A549 (cell line): Measurements from ENCODE around the gene CIDEB. TPM values are rescaled to one million over a fixed set of nuclear protein-coding genes. Genes with fewer than 3 reads are reported as not detected.

Source experiments
- CBX8 ChIP-seq: fragments of 200-600 bp; sonication (generic); IDR thresholded peaks from 2 replicates; pipeline ENCODE4 v1.6.1; 2016
- CEBPB ChIP-seq, 2 experiments: fragments of >200 bp in 1 of 2; sonication (Bioruptor Twin) in 1 of 2; formaldehyde crosslinking in 1 of 2; IDR thresholded peaks; 2 replicates each; pipeline ENCODE4 v1.6.1; 2012 to 2016
- EHF ChIP-seq: fragments of 250-450 bp; sonication (Bioruptor Pico); IDR thresholded peaks from 2 replicates; pipeline ENCODE4 v1.5.0; 2020; ENCODE audit warnings: mild to moderate bottlenecking
- FOSB ChIP-seq: fragments of 250-450 bp; sonication (Bioruptor Pico); IDR thresholded peaks from 2 replicates; pipeline ENCODE4 v1.5.0; 2020; ENCODE audit warnings: mild to moderate bottlenecking, moderate library complexity
- FOSL2 ChIP-seq, 2 experiments: fragments of 450-650 bp in 1 of 2; fragments of >200 bp in 1 of 2; sonication (Bioruptor Twin) in 1 of 2; formaldehyde crosslinking; IDR thresholded peaks; 2 replicates each; pipeline versions ENCODE4 v1.5.0 to v1.6.1; 2016 to 2020; ENCODE audit warnings: mild to moderate bottlenecking in 1 of 2, moderate library complexity in 1 of 2
- FOXS1 ChIP-seq: fragments of 250-450 bp; sonication (Bioruptor Pico); IDR thresholded peaks from 2 replicates; pipeline ENCODE4 v1.5.0; 2020; ENCODE audit warnings: mild to moderate bottlenecking, moderate library complexity
- GATA3 ChIP-seq: IDR thresholded peaks from 2 replicates; pipeline ENCODE4 v1.6.1; 2012; ENCODE audit warnings: borderline replicate concordance
- HDAC2 ChIP-seq: fragments of 200-600 bp; sonication (generic); IDR thresholded peaks from 2 replicates; pipeline ENCODE4 v1.6.1; 2016
- HEYL ChIP-seq: fragments of 250-450 bp; sonication (Bioruptor Pico); IDR thresholded peaks from 2 replicates; pipeline ENCODE4 v1.8.0; 2021; ENCODE audit warnings: mild to moderate bottlenecking, moderate library complexity
- HOXA7 ChIP-seq: fragments of 250-450 bp; sonication (Bioruptor Pico); IDR thresholded peaks from 2 replicates; pipeline ENCODE4 v1.5.0; 2020; ENCODE audit warnings: mild to moderate bottlenecking, moderate library complexity
- JUN ChIP-seq, 2 experiments: fragments of >200 bp; sonication (Bioruptor Twin); formaldehyde crosslinking; IDR thresholded peaks; 2 replicates in 1 of 2; 3 replicates in 1 of 2; pipeline ENCODE4 v1.6.1; 2016 to 2017
- JUNB ChIP-seq: fragments of >200 bp; sonication (Bioruptor Twin); formaldehyde crosslinking; IDR thresholded peaks from 2 replicates; pipeline ENCODE4 v1.6.1; 2016
- KDM1A ChIP-seq: fragments of 200-600 bp; sonication (generic); IDR thresholded peaks from 2 replicates; pipeline ENCODE4 v1.6.1; 2016; ENCODE audit warnings: low read depth, mild to moderate bottlenecking
- KDM5A ChIP-seq: fragments of 200-600 bp; sonication (generic); IDR thresholded peaks from 2 replicates; pipeline ENCODE4 v1.6.1; 2016; ENCODE audit warnings: antibody characterized with exemption, mild to moderate bottlenecking
- MAFK ChIP-seq: fragments of 450-650 bp; IDR thresholded peaks from 2 replicates; pipeline ENCODE4 v1.6.1; 2014; ENCODE audit not compliant: partially characterized antibody
- NPAS2 ChIP-seq: fragments of 250-450 bp; sonication (Bioruptor Pico); IDR thresholded peaks from 2 replicates; pipeline ENCODE4 v1.8.0; 2022; ENCODE audit warnings: mild to moderate bottlenecking, moderate library complexity, borderline replicate concordance
- POLR2A ChIP-seq: IDR thresholded peaks from 2 replicates; pipeline ENCODE4 v1.6.1; 2012; ENCODE audit warnings: mild to moderate bottlenecking, low read length
- POLR2AphosphoS2 ChIP-seq: conservative IDR thresholded peaks from 2 replicates; pipeline ENCODE4 v1.6.1; 2012; ENCODE audit warnings: low read length, improper control_type of control experiment, inconsistent platforms
- RAD21 ChIP-seq, 2 experiments: fragments of >200 bp in 1 of 2; sonication (Bioruptor Twin) in 1 of 2; formaldehyde crosslinking in 1 of 2; IDR thresholded peaks in 1 of 2; conservative IDR thresholded peaks in 1 of 2; 2 replicates in 1 of 2; 3 replicates in 1 of 2; pipeline ENCODE4 v1.6.1; 2012 to 2018; ENCODE audit warnings: inconsistent platforms in 1 of 2
- RCOR1 ChIP-seq: fragments of 150-350 bp; IDR thresholded peaks from 2 replicates; pipeline ENCODE4 v1.6.1; 2014; ENCODE audit warnings: antibody characterized with exemption, low read length, low read depth
- TP53 ChIP-seq: fragments of 250-450 bp; sonication (Bioruptor Pico); IDR thresholded peaks from 2 replicates; pipeline ENCODE4 v1.5.0; 2021; ENCODE audit warnings: mild to moderate bottlenecking, moderate library complexity
- polyA plus RNA-seq, 4 experiments: library from polyadenylated mRNA; depleted of rRNA in 3 of 4; stranded (reverse); fragments of >200 nt; fragmentation: RNase III in 1 of 4; extraction: RNeasy Plus Mini Kit Qiagen cat#74134 plus additional on column Dnase treatment in 1 of 4; gene quantifications; 2 replicates in 3 of 4; 3 replicates in 1 of 4; pipeline ENCODE4 v1.2.3, GENCODE V29; 2011 to 2017
- TF ChIP-seq, protein P1 (sequence below): IDR thresholded peaks from 2 replicates; pipeline ENCODE4 v1.6.1; 2012
- TF ChIP-seq, protein P2 (sequence below): IDR thresholded peaks from 2 replicates; pipeline ENCODE4 v1.6.1; 2012
- TF ChIP-seq, protein P3 (sequence below): fragments of 200-600 bp; sonication (generic); IDR thresholded peaks from 2 replicates; pipeline ENCODE4 v1.6.1; 2016; ENCODE audit warnings: antibody characterized with exemption, mild to moderate bottlenecking, moderate library complexity
- TF ChIP-seq, protein P4 (sequence below): fragments of 450-650 bp; IDR thresholded peaks from 2 replicates; pipeline ENCODE4 v1.6.1; 2014; ENCODE audit warnings: antibody characterized with exemption
- TF ChIP-seq, protein P5 (sequence below): fragments of >200 bp; sonication (Bioruptor Twin); formaldehyde crosslinking; IDR thresholded peaks from 3 replicates; pipeline ENCODE4 v1.6.1; 2016
- TF ChIP-seq, protein P6 (sequence below): fragments of 150-350 bp; IDR thresholded peaks from 2 replicates; pipeline ENCODE4 v1.6.1; 2014; ENCODE audit warnings: low read depth, mild to moderate bottlenecking, low read length
- TF ChIP-seq, protein P7 (sequence below): fragments of >200 bp; sonication (Bioruptor Twin); formaldehyde crosslinking; IDR thresholded peaks from 3 replicates; pipeline ENCODE4 v1.5.1; 2016
- TF ChIP-seq, protein P8 (sequence below): fragments of 250-450 bp; sonication (Bioruptor Pico); IDR thresholded peaks from 2 replicates; pipeline ENCODE4 v1.5.0; 2021; ENCODE audit warnings: mild to moderate bottlenecking, moderate library complexity, borderline replicate concordance

Gene CIDEB
- polyA plus RNA-seq, 2 of the 4 experiments (the other 2 are of a cell fraction): 0.31 to 0.79 TPM

DNA sequence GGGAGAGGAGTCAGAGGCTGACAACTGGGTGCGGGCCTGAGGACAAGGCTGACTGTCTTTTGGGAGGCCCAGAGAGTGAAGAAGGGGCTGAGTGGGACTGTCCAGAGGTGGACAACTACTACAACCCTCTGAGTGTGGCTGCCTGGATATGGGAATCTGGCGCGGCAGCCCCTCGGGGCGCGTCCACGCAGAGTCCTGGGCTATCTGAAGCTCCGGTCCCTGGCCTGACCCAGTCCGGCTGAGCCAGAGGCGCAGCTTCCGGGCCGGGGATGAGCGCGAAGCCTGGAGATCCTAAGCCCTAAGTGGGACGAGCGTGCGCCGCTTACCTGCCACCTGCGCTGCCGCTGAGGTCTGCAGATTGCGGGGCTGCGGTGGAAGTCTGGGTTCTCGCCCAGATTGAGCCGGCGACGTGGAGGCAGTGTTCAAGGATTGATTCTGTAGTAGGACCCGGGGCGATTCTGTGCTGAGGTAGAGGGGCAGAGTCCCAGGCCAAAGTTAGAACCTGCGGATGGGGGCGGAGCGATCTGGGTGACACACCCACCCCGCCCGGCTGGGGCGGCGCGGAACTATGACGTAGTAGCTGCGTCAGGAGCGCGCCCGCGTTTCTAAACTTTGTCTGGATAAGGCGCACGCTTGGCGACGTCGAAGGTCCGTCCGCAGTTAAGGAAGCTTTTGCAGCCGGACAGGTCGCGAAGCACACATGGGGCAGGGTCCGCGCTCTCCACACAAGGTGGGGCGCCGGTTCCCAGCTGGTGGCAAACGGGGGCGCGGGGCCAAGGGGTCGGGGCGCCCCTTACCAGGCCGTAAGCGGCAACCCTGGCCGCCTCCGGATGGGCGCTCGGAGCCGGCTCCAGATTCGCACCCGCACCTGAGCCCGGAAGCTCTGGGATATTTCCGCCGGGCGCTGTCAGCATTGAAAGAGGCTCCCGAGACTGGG is 8.3 kb downstream of the CIDEB start, which contains the start of the genes DHRS1 and NOP9 (continued):
- TF ChIP-seq, protein P1, sequence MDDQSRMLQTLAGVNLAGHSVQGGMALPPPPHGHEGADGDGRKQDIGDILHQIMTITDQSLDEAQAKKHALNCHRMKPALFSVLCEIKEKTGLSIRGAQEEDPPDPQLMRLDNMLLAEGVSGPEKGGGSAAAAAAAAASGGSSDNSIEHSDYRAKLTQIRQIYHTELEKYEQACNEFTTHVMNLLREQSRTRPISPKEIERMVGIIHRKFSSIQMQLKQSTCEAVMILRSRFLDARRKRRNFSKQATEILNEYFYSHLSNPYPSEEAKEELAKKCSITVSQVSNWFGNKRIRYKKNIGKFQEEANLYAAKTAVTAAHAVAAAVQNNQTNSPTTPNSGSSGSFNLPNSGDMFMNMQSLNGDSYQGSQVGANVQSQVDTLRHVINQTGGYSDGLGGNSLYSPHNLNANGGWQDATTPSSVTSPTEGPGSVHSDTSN: no peak; the same call in 1 of the 2 replicates
- TF ChIP-seq CBX8: no peak
- no peak for TF ChIP-seq GATA3
- TF ChIP-seq, protein P2, sequence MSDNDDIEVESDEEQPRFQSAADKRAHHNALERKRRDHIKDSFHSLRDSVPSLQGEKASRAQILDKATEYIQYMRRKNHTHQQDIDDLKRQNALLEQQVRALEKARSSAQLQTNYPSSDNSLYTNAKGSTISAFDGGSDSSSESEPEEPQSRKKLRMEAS: peak; percentile 86
- TF ChIP-seq, protein P3, sequence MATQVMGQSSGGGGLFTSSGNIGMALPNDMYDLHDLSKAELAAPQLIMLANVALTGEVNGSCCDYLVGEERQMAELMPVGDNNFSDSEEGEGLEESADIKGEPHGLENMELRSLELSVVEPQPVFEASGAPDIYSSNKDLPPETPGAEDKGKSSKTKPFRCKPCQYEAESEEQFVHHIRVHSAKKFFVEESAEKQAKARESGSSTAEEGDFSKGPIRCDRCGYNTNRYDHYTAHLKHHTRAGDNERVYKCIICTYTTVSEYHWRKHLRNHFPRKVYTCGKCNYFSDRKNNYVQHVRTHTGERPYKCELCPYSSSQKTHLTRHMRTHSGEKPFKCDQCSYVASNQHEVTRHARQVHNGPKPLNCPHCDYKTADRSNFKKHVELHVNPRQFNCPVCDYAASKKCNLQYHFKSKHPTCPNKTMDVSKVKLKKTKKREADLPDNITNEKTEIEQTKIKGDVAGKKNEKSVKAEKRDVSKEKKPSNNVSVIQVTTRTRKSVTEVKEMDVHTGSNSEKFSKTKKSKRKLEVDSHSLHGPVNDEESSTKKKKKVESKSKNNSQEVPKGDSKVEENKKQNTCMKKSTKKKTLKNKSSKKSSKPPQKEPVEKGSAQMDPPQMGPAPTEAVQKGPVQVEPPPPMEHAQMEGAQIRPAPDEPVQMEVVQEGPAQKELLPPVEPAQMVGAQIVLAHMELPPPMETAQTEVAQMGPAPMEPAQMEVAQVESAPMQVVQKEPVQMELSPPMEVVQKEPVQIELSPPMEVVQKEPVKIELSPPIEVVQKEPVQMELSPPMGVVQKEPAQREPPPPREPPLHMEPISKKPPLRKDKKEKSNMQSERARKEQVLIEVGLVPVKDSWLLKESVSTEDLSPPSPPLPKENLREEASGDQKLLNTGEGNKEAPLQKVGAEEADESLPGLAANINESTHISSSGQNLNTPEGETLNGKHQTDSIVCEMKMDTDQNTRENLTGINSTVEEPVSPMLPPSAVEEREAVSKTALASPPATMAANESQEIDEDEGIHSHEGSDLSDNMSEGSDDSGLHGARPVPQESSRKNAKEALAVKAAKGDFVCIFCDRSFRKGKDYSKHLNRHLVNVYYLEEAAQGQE: peak; percentile 36; the same call in 1 of the 2 replicates
- TF ChIP-seq RCOR1: no peak
- no peak for TF ChIP-seq JUNB
- no peak for TF ChIP-seq HOXA7
- TF ChIP-seq FOXS1: no peak
- TF ChIP-seq FOSB (CRISPR knock-in tag): no peak
- no peak for TF ChIP-seq EHF (CRISPR knock-in tag)
- TF ChIP-seq KDM5A: peak; percentile 85
- TF ChIP-seq, protein P4, sequence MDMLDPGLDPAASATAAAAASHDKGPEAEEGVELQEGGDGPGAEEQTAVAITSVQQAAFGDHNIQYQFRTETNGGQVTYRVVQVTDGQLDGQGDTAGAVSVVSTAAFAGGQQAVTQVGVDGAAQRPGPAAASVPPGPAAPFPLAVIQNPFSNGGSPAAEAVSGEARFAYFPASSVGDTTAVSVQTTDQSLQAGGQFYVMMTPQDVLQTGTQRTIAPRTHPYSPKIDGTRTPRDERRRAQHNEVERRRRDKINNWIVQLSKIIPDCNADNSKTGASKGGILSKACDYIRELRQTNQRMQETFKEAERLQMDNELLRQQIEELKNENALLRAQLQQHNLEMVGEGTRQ: no peak
- no peak for TF ChIP-seq NPAS2 (CRISPR knock-in tag)
- TF ChIP-seq RAD21 (conservative IDR thresholded peaks at IDR 0.05 in 1 of 2, IDR thresholded peaks at IDR 0.05 in 1 of 2): no peak
- TF ChIP-seq, protein P5, sequence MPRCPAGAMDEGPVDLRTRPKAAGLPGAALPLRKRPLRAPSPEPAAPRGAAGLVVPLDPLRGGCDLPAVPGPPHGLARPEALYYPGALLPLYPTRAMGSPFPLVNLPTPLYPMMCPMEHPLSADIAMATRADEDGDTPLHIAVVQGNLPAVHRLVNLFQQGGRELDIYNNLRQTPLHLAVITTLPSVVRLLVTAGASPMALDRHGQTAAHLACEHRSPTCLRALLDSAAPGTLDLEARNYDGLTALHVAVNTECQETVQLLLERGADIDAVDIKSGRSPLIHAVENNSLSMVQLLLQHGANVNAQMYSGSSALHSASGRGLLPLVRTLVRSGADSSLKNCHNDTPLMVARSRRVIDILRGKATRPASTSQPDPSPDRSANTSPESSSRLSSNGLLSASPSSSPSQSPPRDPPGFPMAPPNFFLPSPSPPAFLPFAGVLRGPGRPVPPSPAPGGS: 0 out of 3 replicates have a peak, but pooled peaks have one; percentile 49
- TF ChIP-seq, protein P6, sequence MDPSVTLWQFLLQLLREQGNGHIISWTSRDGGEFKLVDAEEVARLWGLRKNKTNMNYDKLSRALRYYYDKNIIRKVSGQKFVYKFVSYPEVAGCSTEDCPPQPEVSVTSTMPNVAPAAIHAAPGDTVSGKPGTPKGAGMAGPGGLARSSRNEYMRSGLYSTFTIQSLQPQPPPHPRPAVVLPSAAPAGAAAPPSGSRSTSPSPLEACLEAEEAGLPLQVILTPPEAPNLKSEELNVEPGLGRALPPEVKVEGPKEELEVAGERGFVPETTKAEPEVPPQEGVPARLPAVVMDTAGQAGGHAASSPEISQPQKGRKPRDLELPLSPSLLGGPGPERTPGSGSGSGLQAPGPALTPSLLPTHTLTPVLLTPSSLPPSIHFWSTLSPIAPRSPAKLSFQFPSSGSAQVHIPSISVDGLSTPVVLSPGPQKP: no peak
- TF ChIP-seq, protein P7, sequence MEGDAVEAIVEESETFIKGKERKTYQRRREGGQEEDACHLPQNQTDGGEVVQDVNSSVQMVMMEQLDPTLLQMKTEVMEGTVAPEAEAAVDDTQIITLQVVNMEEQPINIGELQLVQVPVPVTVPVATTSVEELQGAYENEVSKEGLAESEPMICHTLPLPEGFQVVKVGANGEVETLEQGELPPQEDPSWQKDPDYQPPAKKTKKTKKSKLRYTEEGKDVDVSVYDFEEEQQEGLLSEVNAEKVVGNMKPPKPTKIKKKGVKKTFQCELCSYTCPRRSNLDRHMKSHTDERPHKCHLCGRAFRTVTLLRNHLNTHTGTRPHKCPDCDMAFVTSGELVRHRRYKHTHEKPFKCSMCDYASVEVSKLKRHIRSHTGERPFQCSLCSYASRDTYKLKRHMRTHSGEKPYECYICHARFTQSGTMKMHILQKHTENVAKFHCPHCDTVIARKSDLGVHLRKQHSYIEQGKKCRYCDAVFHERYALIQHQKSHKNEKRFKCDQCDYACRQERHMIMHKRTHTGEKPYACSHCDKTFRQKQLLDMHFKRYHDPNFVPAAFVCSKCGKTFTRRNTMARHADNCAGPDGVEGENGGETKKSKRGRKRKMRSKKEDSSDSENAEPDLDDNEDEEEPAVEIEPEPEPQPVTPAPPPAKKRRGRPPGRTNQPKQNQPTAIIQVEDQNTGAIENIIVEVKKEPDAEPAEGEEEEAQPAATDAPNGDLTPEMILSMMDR: no peak
- TF ChIP-seq POLR2AphosphoS2: no peak
- TF ChIP-seq FOSL2 (IDR thresholded peaks at IDR 0.05): no peak
- peak; percentile 40; the same call in 1 of the 2 replicates for TF ChIP-seq FOSL2 (CRISPR knock-in tag; IDR thresholded peaks at IDR 0.05)
- TF ChIP-seq MAFK: no peak
- TF ChIP-seq KDM1A: no peak
- TF ChIP-seq, protein P8, sequence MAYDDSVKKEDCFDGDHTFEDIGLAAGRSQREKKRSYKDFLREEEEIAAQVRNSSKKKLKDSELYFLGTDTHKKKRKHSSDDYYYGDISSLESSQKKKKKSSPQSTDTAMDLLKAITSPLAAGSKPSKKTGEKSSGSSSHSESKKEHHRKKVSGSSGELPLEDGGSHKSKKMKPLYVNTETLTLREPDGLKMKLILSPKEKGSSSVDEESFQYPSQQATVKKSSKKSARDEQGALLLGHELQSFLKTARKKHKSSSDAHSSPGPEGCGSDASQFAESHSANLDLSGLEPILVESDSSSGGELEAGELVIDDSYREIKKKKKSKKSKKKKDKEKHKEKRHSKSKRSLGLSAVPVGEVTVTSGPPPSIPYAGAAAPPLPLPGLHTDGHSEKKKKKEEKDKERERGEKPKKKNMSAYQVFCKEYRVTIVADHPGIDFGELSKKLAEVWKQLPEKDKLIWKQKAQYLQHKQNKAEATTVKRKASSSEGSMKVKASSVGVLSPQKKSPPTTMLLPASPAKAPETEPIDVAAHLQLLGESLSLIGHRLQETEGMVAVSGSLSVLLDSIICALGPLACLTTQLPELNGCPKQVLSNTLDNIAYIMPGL (CRISPR knock-in tag): no peak
- peak; percentile 45 to 74; a peak in 2 of 5 replicates for TF ChIP-seq JUN (IDR thresholded peaks at IDR 0.05)
- no peak for TF ChIP-seq CEBPB (IDR thresholded peaks at IDR 0.05)
- TF ChIP-seq HEYL: no peak
- TF ChIP-seq HDAC2: no peak; the same call in 1 of the 2 replicates
- peak; percentile 61 for TF ChIP-seq POLR2A
- TF ChIP-seq TP53 (CRISPR knock-in tag): no peak
